GM12875 (cell line): ENCODE measurements around the gene SOBP.

Experiments
- H3K4me3 ChIP-seq: one replicate; pipeline ENCODE4 v1.5.1; 2011; ENCODE audit warnings: low read depth, low read length, control low read depth
- TF ChIP-seq, protein P1 (sequence below): IDR thresholded peaks from 2 replicates; pipeline ENCODE4 v1.5.1; 2011; ENCODE audit warnings: low read depth, mild to moderate bottlenecking, control low read depth, inconsistent platforms, low read length, moderate library complexity, borderline replicate concordance; ENCODE audit not compliant: insufficient read depth

The SOBP gene

GRCh38 chr6:107653861-107654394 is 164.0 kb downstream of the SOBP start:
- TF ChIP-seq, protein P1, sequence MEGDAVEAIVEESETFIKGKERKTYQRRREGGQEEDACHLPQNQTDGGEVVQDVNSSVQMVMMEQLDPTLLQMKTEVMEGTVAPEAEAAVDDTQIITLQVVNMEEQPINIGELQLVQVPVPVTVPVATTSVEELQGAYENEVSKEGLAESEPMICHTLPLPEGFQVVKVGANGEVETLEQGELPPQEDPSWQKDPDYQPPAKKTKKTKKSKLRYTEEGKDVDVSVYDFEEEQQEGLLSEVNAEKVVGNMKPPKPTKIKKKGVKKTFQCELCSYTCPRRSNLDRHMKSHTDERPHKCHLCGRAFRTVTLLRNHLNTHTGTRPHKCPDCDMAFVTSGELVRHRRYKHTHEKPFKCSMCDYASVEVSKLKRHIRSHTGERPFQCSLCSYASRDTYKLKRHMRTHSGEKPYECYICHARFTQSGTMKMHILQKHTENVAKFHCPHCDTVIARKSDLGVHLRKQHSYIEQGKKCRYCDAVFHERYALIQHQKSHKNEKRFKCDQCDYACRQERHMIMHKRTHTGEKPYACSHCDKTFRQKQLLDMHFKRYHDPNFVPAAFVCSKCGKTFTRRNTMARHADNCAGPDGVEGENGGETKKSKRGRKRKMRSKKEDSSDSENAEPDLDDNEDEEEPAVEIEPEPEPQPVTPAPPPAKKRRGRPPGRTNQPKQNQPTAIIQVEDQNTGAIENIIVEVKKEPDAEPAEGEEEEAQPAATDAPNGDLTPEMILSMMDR: no peak
- H3K4me3 ChIP-seq: no peak overlapping the region

DNA sequence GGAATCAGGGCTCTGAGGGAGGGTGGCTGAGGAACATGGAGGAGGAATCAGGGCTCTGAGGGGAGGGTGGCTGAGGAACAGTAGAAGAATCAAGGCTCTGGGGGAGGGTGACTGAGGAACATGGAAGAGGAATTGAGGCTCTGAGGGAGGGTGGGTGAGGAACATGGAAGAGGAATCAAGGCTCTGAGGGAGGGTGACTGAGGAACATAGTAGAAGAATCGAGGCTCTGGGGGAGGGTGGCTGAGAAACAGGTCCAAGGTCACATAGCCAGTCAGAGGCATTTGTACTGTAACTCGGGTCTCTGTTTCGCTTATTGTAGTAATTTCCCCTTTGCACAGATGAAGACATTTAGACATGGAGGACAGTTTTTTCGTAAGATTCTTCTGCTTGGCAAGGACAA is 164.8 kb downstream of the SOBP start:
- TF ChIP-seq, protein P1: no peak
- H3K4me3 ChIP-seq: no peak overlapping the region

DNA sequence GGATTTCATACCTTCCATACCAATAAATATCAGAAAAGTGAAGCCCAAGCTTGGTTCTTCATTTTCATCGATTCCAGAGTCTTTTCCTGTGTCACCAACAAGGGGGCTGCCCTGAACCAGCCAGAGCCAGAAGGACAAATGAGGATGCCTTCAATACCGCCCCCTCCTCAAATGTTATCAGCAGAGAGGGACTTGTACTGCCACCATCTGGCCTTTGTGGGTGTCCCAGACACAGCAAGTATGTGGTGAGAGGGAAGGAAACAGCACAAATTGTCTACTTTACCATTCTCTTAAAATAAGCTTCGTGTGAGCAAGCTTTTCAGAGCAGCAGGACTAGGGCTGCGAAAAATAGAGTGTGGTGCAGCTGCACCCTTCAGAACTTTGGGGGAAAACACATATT is 165.3 kb downstream of the SOBP start:
- H3K4me3 ChIP-seq: no peak overlapping the region
- TF ChIP-seq, protein P1: peak; percentile 30; the same call in 1 of the 2 replicates

- TF ChIP-seq, protein P1: no peak
- no peak overlapping the region for H3K4me3 ChIP-seq
Measured at GRCh38 chr6:107655864-107656263, 165.9 kb downstream of the SOBP start.

- no peak overlapping the region for H3K4me3 ChIP-seq
- TF ChIP-seq, protein P1: no peak
Measured at GRCh38 chr6:107656401-107656800, 166.5 kb downstream of the SOBP start.

DNA sequence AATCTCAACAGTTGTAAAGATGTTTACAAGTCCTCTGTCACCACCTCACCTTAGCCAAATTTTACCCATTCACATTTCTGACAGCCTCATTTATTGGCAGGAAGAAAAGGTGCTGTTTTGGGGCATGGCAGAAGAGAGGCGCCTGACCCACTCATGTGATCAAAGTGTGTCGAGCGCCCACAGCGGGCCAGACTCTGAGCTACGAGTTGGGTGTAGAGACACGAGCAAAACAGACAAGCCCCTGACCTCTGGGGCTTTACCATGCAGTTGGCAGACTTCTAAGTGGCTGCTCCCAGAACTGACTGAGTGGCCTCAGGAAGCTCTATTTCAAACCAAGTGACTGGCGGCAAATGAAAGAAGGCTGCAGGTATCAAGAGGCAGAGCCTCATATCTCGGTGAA is 167.0 kb downstream of the SOBP start:
- no peak overlapping the region for H3K4me3 ChIP-seq
- TF ChIP-seq, protein P1: no peak

- TF ChIP-seq, protein P1: no peak
- no peak overlapping the region for H3K4me3 ChIP-seq
Measured at GRCh38 chr6:107657373-107657754, 167.4 kb downstream of the SOBP start.
